K562 (cell line): ENCODE results near the gene R3HDM2. TPM values are rescaled to one million over a fixed set of nuclear protein-coding genes. Genes with fewer than 3 reads are reported as not detected.

Source experiments
- CBX1 ChIP-seq: sonication (generic); IDR thresholded peaks from 2 replicates; pipeline ENCODE4 v1.6.1; 2016; ENCODE audit warnings: antibody characterized with exemption, low read depth, mild to moderate bottlenecking
- CCNT2 ChIP-seq: IDR thresholded peaks from 2 replicates; pipeline ENCODE4 v1.6.1; 2011; ENCODE audit warnings: borderline replicate concordance, low read depth, mild to moderate bottlenecking, moderate library complexity, mixed read lengths, low read length; ENCODE audit not compliant: insufficient read length; ENCODE audit errors: extremely low read depth
- KLF1 ChIP-seq: fragments of 450-650 bp; IDR thresholded peaks from 2 replicates; pipeline ENCODE4 v1.6.1; 2016; ENCODE audit warnings: missing genetic modification characterization, missing compliant biosample characterization
- MYNN ChIP-seq, 2 experiments: sonication (generic); formaldehyde crosslinking in 1 of 2; IDR thresholded peaks; 2 replicates each; pipeline versions ENCODE4 v1.5.0 to v1.6.1; 2016 to 2020; ENCODE audit warnings: antibody characterized with exemption in 1 of 2, missing genetic modification reagents in 1 of 2
- NR1H2 ChIP-seq: sonication (generic); formaldehyde crosslinking; IDR thresholded peaks from 2 replicates; pipeline ENCODE4 v1.4.0; 2020; ENCODE audit warnings: mild to moderate bottlenecking, missing genetic modification reagents
- POLR2A ChIP-seq: fragments of 450-650 bp; conservative IDR thresholded peaks from 2 replicates; pipeline ENCODE4 v1.6.1; 2016
- RREB1 ChIP-seq: fragments of 250-450 bp; sonication (Bioruptor Pico); IDR thresholded peaks from 2 replicates; pipeline ENCODE4 v1.4.0; 2020
- SRSF9 ChIP-seq: fragments of 200-400 bp; formaldehyde crosslinking; IDR thresholded peaks from 2 replicates; pipeline ENCODE4 v1.6.1; 2017; ENCODE audit warnings: low read depth, low read length, borderline replicate concordance
- STAT5B ChIP-seq: fragments of 250-450 bp; sonication (Bioruptor Pico); IDR thresholded peaks from 2 replicates; pipeline ENCODE4 v1.8.0; 2021; ENCODE audit warnings: mild to moderate bottlenecking, inconsistent platforms
- ZBTB5 ChIP-seq: fragments of 450-650 bp; IDR thresholded peaks from 2 replicates; pipeline ENCODE4 v1.6.1; 2017; ENCODE audit warnings: antibody characterized with exemption
- polyA plus RNA-seq, 8 experiments: library from polyadenylated mRNA; depleted of rRNA in 4 of 8; stranded (reverse) in 5 of 8; unstranded in 3 of 8; fragments of >200 nt; fragmentation: Nextera tagmentation in 2 of 8; fragmentation: Illumina TruSeq in 1 of 8; extraction: Ambion mirVana in 2 of 8; extraction: Trizol in 1 of 8; gene quantifications; 2 replicates each; pipeline versions ENCODE4 v1.2.1 to v1.2.3, GENCODE V29; 2011 to 2014; ENCODE audit warnings: inconsistent platforms in 1 of 8, missing spikeins in 1 of 8
- total RNA-seq, 7 experiments: library from RNA; depleted of rRNA in 6 of 7; stranded (reverse); fragments of >200 nt in 6 of 7; fragmentation: Illumina TruSeq in 2 of 7; extraction: Trizol in 2 of 7; gene quantifications; 2 replicates each; pipeline versions ENCODE4 v1.2.1 to v1.2.3, GENCODE V29; 2011 to 2021; ENCODE audit warnings: low replicate concordance in 1 of 7
- TF ChIP-seq, protein P1 (sequence below): sonication (generic); formaldehyde crosslinking; IDR thresholded peaks from 2 replicates; pipeline ENCODE4 v1.8.0; 2022; ENCODE audit warnings: mild to moderate bottlenecking, missing genetic modification reagents
- TF ChIP-seq, protein P2 (sequence below): fragments of 250-450 bp; sonication (Bioruptor Pico); IDR thresholded peaks from 2 replicates; pipeline ENCODE4 v1.8.0; 2021; ENCODE audit warnings: moderate library complexity, mild to moderate bottlenecking, inconsistent platforms
- TF ChIP-seq, protein P3 (sequence below): sonication (generic); formaldehyde crosslinking; IDR thresholded peaks from 2 replicates; pipeline ENCODE4 v1.8.0; 2022; ENCODE audit warnings: mild to moderate bottlenecking, missing genetic modification reagents

R3HDM2 gene
- total and polyA plus RNA-seq, 9 of the 15 experiments (the other 6 are each of a cell fraction or from before 2014, with no cell fraction given): 3.3 to 18.8 (median 9.0) TPM

DNA sequence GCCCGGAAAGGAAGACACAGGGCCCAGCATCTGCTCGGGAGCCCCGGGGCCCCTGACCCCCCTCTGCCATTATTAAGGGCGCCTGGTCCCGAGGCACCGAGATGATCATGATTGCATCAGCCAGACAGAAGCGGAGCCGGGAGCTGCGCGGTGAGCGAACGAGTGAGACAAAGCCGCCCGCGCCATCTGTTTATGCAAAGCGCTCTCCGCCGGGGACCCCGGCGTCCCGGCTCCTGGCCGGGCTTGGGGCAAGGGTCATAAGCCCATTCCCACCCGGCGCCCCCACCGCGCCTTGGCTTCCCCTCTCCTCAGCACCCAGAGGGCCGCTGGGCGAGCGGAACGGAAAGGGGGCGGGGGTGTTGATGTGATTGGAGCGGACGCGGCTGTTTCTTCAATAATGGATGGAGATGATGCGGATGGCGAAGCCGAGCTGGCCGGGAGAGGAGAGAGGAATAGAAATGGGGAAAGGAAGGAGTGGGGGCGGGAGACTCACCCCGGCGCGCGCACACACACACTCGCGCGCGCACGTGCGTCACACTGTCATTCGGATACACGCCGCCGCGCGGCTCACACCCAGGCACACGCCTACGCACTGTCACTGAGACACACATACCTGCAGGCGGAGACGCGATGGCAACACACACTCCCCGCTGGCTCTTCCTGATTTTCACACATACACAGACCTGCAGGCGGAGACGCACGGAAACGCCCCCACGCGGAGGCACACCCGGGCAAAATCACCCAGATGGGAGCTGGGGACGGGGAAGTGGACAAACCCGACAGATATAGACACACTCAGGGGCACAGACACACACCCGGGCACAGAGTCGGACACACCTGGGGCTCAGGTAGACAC, 190.5 kb downstream of the R3HDM2 start (continued):
- peak; percentile 65; the same call in 1 of the 2 replicates for TF ChIP-seq RREB1 (CRISPR knock-in tag)
- TF ChIP-seq POLR2A: no peak
- TF ChIP-seq ZBTB5: no peak
- TF ChIP-seq SRSF9: no peak
- TF ChIP-seq NR1H2 (CRISPR knock-in tag): no peak
- no peak for TF ChIP-seq MYNN (IDR thresholded peaks at IDR 0.05)
- no peak for TF ChIP-seq MYNN (CRISPR knock-in tag; IDR thresholded peaks at IDR 0.05)
- TF ChIP-seq, protein P1, sequence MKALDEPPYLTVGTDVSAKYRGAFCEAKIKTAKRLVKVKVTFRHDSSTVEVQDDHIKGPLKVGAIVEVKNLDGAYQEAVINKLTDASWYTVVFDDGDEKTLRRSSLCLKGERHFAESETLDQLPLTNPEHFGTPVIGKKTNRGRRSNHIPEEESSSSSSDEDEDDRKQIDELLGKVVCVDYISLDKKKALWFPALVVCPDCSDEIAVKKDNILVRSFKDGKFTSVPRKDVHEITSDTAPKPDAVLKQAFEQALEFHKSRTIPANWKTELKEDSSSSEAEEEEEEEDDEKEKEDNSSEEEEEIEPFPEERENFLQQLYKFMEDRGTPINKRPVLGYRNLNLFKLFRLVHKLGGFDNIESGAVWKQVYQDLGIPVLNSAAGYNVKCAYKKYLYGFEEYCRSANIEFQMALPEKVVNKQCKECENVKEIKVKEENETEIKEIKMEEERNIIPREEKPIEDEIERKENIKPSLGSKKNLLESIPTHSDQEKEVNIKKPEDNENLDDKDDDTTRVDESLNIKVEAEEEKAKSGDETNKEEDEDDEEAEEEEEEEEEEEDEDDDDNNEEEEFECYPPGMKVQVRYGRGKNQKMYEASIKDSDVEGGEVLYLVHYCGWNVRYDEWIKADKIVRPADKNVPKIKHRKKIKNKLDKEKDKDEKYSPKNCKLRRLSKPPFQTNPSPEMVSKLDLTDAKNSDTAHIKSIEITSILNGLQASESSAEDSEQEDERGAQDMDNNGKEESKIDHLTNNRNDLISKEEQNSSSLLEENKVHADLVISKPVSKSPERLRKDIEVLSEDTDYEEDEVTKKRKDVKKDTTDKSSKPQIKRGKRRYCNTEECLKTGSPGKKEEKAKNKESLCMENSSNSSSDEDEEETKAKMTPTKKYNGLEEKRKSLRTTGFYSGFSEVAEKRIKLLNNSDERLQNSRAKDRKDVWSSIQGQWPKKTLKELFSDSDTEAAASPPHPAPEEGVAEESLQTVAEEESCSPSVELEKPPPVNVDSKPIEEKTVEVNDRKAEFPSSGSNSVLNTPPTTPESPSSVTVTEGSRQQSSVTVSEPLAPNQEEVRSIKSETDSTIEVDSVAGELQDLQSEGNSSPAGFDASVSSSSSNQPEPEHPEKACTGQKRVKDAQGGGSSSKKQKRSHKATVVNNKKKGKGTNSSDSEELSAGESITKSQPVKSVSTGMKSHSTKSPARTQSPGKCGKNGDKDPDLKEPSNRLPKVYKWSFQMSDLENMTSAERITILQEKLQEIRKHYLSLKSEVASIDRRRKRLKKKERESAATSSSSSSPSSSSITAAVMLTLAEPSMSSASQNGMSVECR (CRISPR knock-in tag): no peak
- TF ChIP-seq, protein P2, sequence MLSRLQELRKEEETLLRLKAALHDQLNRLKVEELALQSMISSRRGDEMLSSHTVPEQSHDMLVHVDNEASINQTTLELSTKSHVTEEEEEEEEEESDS (CRISPR knock-in tag): no peak
- TF ChIP-seq CCNT2: no peak
- TF ChIP-seq CBX1: no peak
- TF ChIP-seq KLF1 (tag): no peak
- TF ChIP-seq, protein P3, sequence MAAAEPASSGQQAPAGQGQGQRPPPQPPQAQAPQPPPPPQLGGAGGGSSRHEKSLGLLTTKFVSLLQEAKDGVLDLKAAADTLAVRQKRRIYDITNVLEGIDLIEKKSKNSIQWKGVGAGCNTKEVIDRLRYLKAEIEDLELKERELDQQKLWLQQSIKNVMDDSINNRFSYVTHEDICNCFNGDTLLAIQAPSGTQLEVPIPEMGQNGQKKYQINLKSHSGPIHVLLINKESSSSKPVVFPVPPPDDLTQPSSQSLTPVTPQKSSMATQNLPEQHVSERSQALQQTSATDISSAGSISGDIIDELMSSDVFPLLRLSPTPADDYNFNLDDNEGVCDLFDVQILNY (CRISPR knock-in tag): no peak
- TF ChIP-seq STAT5B (CRISPR knock-in tag): no peak
